Endothelial cell of umbilical vein (primary cell): Measurements from ENCODE around the gene BAAT. TPM values are rescaled to one million over a fixed set of nuclear protein-coding genes. Genes with fewer than 3 reads are reported as not detected.

ENCODE experiments used
- BruUV-seq: library from RNA; stranded (reverse); fragments of 400-500 nt; replicated peaks from 2 replicates; lab custom pipeline; 2021; lab: Mats Ljungman, UMichigan
- CTCF ChIA-PET: fragments of 300-600, 350-600 bp; sonication (Branson Sonifier 250); formaldehyde crosslinking; loops from one replicate; lab custom pipeline; 2021; ENCODE audit warnings: antibody characterized with exemption, inconsistent platforms; lab: Charles Lee
- POLR2A ChIA-PET: fragments of 300-600, 350-600 bp; sonication (Branson Sonifier 250); formaldehyde crosslinking; loops from one replicate; lab custom pipeline; 2021; ENCODE audit warnings: antibody characterized with exemption, inconsistent platforms; lab: Charles Lee
- DNase-seq: peaks from one replicate; pipeline ENCODE4 v3.0.0-alpha.2; 2011; ENCODE audit warnings: low read depth, low spot score
- FAIRE-seq: peaks from 2 replicates; lab custom pipeline; 2011; peaks lifted over from hg19 to GRCh38; lab: Jason Lieb, UNC
- H2AFZ ChIP-seq: 2 replicates; pipeline ENCODE4 v1.6.0; 2012; ENCODE audit warnings: low read depth, low read length, control low read depth, inconsistent platforms
- H3K27ac ChIP-seq: 2 replicates; pipeline ENCODE4 v1.5.1; 2011; ENCODE audit warnings: low read depth, mild to moderate bottlenecking, control low read depth, low read length, moderate library complexity; ENCODE audit not compliant: insufficient read depth
- H3K27me3 ChIP-seq, 2 experiments: 2 replicates each; pipeline versions ENCODE4 v1.6.0 to v1.6.1; 2011; ENCODE audit warnings: low read length in 2 of 2, mixed read lengths in 1 of 2; ENCODE audit not compliant: control insufficient read depth in 2 of 2, insufficient read depth in 2 of 2
- H3K36me3 ChIP-seq, 2 experiments: 2 replicates in 1 of 2; 3 replicates in 1 of 2; pipeline ENCODE4 v1.5.1; 2011; ENCODE audit warnings: low read length in 2 of 2, mild to moderate bottlenecking in 1 of 2, moderate library complexity in 1 of 2; ENCODE audit not compliant: control insufficient read depth in 2 of 2, insufficient read depth in 2 of 2; ENCODE audit errors: extremely low read depth in 1 of 2
- H3K4me1 ChIP-seq: 3 replicates; pipeline ENCODE4 v1.5.1; 2011; ENCODE audit warnings: mild to moderate bottlenecking, low read length; ENCODE audit not compliant: control insufficient read depth, insufficient read depth; ENCODE audit errors: extremely low read depth
- H3K4me2 ChIP-seq: 2 replicates; pipeline ENCODE4 v1.6.1; 2011; ENCODE audit warnings: low read length, control low read depth, mixed read lengths; ENCODE audit not compliant: insufficient read depth
- H3K4me3 ChIP-seq, 3 experiments: fragments of 200-600 bp in 1 of 3; sonication (generic), shearing (Covaris generic) in 1 of 3; replicated peaks in 1 of 3; 2 replicates each; pipeline ENCODE4 v1.5.1; 2011 to 2016; ENCODE audit warnings: control low read depth in 3 of 3, low read length in 3 of 3, mild to moderate bottlenecking in 2 of 3, inconsistent platforms in 1 of 3, low read depth in 1 of 3, moderate library complexity in 1 of 3; ENCODE audit not compliant: insufficient read depth in 1 of 3
- H3K79me2 ChIP-seq: 2 replicates; pipeline ENCODE4 v1.6.0; 2012; ENCODE audit warnings: low read length, inconsistent platforms; ENCODE audit not compliant: control insufficient read depth, insufficient read depth
- H3K9ac ChIP-seq: replicated peaks from 2 replicates; pipeline ENCODE3; 2011; ENCODE audit warnings: low read length, control low read depth; ENCODE audit not compliant: insufficient read depth; ENCODE audit errors: extremely low read depth
- H3K9me1 ChIP-seq: replicated peaks from 3 replicates; pipeline ENCODE4 v1.6.0; 2011; ENCODE audit warnings: mild to moderate bottlenecking, low read length; ENCODE audit not compliant: control insufficient read depth, insufficient read depth; ENCODE audit errors: extremely low read depth
- H3K9me3 ChIP-seq: replicated peaks from 2 replicates; pipeline ENCODE4 v1.5.1; 2012; ENCODE audit warnings: low read length, inconsistent platforms; ENCODE audit not compliant: control insufficient read depth, insufficient read depth
- H4K20me1 ChIP-seq: replicated peaks from 2 replicates; pipeline ENCODE3; 2011; ENCODE audit warnings: mild to moderate bottlenecking, low read length; ENCODE audit not compliant: control insufficient read depth, insufficient read depth; ENCODE audit errors: extremely low read depth
- EZH2 ChIP-seq: IDR thresholded peaks from 2 replicates; pipeline ENCODE4 v1.6.1; 2012; ENCODE audit warnings: borderline replicate concordance, low read depth, mild to moderate bottlenecking, moderate library complexity, low read length, inconsistent platforms; ENCODE audit not compliant: severe bottlenecking
- FOS ChIP-seq: IDR thresholded peaks from 2 replicates; pipeline ENCODE4 v1.6.1; 2011; ENCODE audit warnings: mild to moderate bottlenecking, low read length, moderate library complexity, borderline replicate concordance; ENCODE audit not compliant: insufficient read depth
- GATA2 ChIP-seq: IDR thresholded peaks from 2 replicates; pipeline ENCODE4 v1.7.0; 2011; ENCODE audit warnings: low read depth, mild to moderate bottlenecking, moderate library complexity, mixed read lengths, low read length; ENCODE audit not compliant: insufficient read length, insufficient read depth
- JUN ChIP-seq: IDR thresholded peaks from 2 replicates; pipeline ENCODE4 v1.6.1; 2011; ENCODE audit warnings: borderline replicate concordance, low read depth; ENCODE audit not compliant: insufficient read length, insufficient read depth
- MYC ChIP-seq: IDR thresholded peaks from one replicate; pipeline ENCODE4 v1.6.1; 2011; ENCODE audit warnings: mild to moderate bottlenecking, low read depth, low read length
- POLR2A ChIP-seq: IDR thresholded peaks from 2 replicates; pipeline ENCODE4 v1.6.1; 2012; ENCODE audit warnings: low read depth, mild to moderate bottlenecking, control low read depth, low read length
- POLR2AphosphoS5 ChIP-seq: IDR thresholded peaks from 2 replicates; pipeline ENCODE4 v1.6.1; 2012; ENCODE audit warnings: low read depth, mild to moderate bottlenecking, control low read depth, low read length, moderate library complexity; ENCODE audit not compliant: insufficient read depth
- dilution Hi-C: fragments of 300-500 bp; cut with MboI; formaldehyde crosslinking; loops from one replicate; pipeline ENCODE4 v1.15.0; 2019; ENCODE audit warnings: low sequenced_read_pairs; ENCODE audit not compliant: extremely low pct_ligation_motif_present
- intact Hi-C: fragments of 100-400 bp; cut with micrococcal nuclease; formaldehyde crosslinking; loops from one replicate; pipeline ENCODE4 v1.10.0; 2022
- polyA plus RNA-seq, 4 experiments: library from polyadenylated mRNA; depleted of rRNA in 3 of 4; stranded (reverse) in 3 of 4; unstranded in 1 of 4; fragments of >200 nt; gene quantifications; 2 replicates each; pipeline versions ENCODE4 v1.2.1 to v1.2.3, GENCODE V29; 2011 to 2012; ENCODE audit warnings: missing spikeins in 1 of 4
- total RNA-seq: library from RNA; stranded (reverse); gene quantifications from 2 replicates; pipeline ENCODE4 v1.2.3, GENCODE V29; 2021
- TF ChIP-seq, protein P1 (sequence below): IDR thresholded peaks from 2 replicates; pipeline ENCODE4 v1.6.1; 2011; ENCODE audit not compliant: insufficient read depth, insufficient read length
- TF ChIP-seq, protein P2 (sequence below), 2 donors: IDR thresholded peaks; 1 replicate in 1 of 2; 2 replicates in 1 of 2; pipeline ENCODE4 v1.5.1; 2011; ENCODE audit warnings: low read length in 2 of 2, mild to moderate bottlenecking in 2 of 2, moderate library complexity in 2 of 2, control low read depth in 1 of 2, inconsistent platforms in 1 of 2, low read depth in 1 of 2; ENCODE audit not compliant: insufficient read depth in 1 of 2; ENCODE audit errors: extremely low read depth in 1 of 2

The BAAT gene
- total and polyA plus RNA-seq, 2 donors (not counting 3 experiments of a cell fraction or from before 2014, with no cell fraction given): 0.01 TPM; not detected in 1

DNA sequence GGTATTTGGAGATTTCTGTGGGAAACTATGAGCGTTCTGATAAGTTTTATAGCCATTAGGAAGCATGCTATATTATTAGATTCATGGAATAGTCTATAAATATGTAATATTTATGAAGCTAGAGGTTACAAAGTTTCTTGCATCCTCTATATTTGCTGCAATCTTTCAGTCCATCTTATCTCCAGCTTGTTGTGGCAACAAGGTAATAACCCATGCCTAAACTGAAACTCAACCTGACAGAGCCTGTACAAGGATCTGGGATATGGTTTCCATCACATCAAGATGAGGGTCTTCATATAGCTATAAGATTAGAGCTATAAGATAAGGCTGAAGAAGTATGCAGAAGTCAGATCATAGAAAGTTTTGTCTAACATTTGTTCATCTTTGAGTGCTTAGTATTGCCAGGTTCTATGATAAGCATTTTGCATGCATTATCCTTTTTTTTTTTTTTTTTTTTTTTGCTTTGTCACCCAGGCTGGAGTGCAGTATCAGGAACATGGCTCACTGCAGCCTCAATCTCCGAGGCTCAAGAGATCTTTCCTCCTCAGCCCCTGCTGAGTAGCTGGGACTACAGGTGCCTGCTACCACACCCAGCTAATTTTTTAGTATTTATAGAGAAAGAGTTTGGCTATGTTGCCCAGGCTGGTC, 14.8 kb downstream of the BAAT start:
- ChIA-PET CTCF (interaction anchor here (0.6 to 1.1 kb wide), 4 partner anchors 16 to 1120 kb away, joined by 3 to 5 read pairs (median 3); no protein-coding TSS in a partner anchor), POLR2A (no interaction called here)
- BruUV-seq: no TSS peak
- Histone ChIP-seq H3K27ac (no peak overlapping the region), H3K9me3 (no peaks in the 10 kb centered on the region), H3K9ac (no peak overlapping the region), H3K79me2 (no peaks in the 10 kb centered on the region), H4K20me1 (no peaks in the 10 kb centered on the region), H3K4me1 (no peaks in the 10 kb centered on the region), H3K4me3 (no peak overlapping the region), H3K27me3 (peaks cover 0 to 2% of the 10 kb centered on the region in 2 experiments), H3K4me2 (no peak overlapping the region), H3K9me1 (no peaks in the 10 kb centered on the region), H3K36me3 (no peaks in the 10 kb centered on the region), H2AFZ (no peak overlapping the region)
- FAIRE-seq: no peak
- no peak for DNase-seq
- dilution Hi-C loops: no loop called here
- intact Hi-C loops: no loop called here
- TF ChIP-seq GATA2: no peak
- no peak for TF ChIP-seq FOS
- no peak for TF ChIP-seq JUN
- TF ChIP-seq, protein P1, sequence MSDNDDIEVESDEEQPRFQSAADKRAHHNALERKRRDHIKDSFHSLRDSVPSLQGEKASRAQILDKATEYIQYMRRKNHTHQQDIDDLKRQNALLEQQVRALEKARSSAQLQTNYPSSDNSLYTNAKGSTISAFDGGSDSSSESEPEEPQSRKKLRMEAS: no peak
- no peak for TF ChIP-seq POLR2A
- TF ChIP-seq, protein P2, sequence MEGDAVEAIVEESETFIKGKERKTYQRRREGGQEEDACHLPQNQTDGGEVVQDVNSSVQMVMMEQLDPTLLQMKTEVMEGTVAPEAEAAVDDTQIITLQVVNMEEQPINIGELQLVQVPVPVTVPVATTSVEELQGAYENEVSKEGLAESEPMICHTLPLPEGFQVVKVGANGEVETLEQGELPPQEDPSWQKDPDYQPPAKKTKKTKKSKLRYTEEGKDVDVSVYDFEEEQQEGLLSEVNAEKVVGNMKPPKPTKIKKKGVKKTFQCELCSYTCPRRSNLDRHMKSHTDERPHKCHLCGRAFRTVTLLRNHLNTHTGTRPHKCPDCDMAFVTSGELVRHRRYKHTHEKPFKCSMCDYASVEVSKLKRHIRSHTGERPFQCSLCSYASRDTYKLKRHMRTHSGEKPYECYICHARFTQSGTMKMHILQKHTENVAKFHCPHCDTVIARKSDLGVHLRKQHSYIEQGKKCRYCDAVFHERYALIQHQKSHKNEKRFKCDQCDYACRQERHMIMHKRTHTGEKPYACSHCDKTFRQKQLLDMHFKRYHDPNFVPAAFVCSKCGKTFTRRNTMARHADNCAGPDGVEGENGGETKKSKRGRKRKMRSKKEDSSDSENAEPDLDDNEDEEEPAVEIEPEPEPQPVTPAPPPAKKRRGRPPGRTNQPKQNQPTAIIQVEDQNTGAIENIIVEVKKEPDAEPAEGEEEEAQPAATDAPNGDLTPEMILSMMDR (IDR thresholded peaks at IDR 0.05; ENCODE audit: extremely low read depth in 1 of 2, insufficient read depth in 1 of 2, low read depth in 1 of 2, low read length in 2 of 2): no peak
- TF ChIP-seq EZH2: no peak
- no peak for TF ChIP-seq MYC
- no peak for TF ChIP-seq POLR2AphosphoS5
